IMR-90 (cell line): Measurements from ENCODE around the gene STPG1. TPM values are rescaled to one million over a fixed set of nuclear protein-coding genes. Genes with fewer than 3 reads are reported as not detected.
A peak's percentile ranks its signal among the peaks of the same experiment; 100 is the strongest.

ENCODE experiments used
- ATAC-seq: fragments of 200-7000 bp; cut with Tn5 transposase; 2 replicates; pipeline ENCODE4 v1.9.1; 2020; ENCODE audit warnings: low read depth, mild to moderate bottlenecking, moderate library complexity
- BruUV-seq: library from RNA; stranded (reverse); fragments of 400-500 nt; replicated peaks from 2 replicates; lab custom pipeline; 2021; lab: Mats Ljungman, UMichigan
- CTCF ChIA-PET: fragments of 300-600 bp; formaldehyde crosslinking; extraction: SDS; loops from one replicate; lab custom pipeline; 2021; ENCODE audit warnings: antibody characterized with exemption; lab: Yijun Ruan, JAX
- POLR2A ChIA-PET: fragments of 300-600 bp; sonication (Branson Sonifier 250); formaldehyde crosslinking; loops from one replicate; lab custom pipeline; 2022; ENCODE audit warnings: antibody characterized with exemption; ENCODE audit not compliant: unreplicated experiment; lab: Charles Lee
- DNase-seq: peaks from one replicate; pipeline ENCODE4 v3.0.0; 2013
- H2AFZ ChIP-seq: replicated peaks from 2 replicates; pipeline ENCODE3; 2013; ENCODE audit warnings: low read length, mild to moderate bottlenecking; ENCODE audit not compliant: poor library complexity
- H2AK5ac ChIP-seq: 2 replicates; pipeline ENCODE4 v1.6.1; 2013; ENCODE audit warnings: low read depth, low read length, inconsistent platforms
- H2AK9ac ChIP-seq: replicated peaks from 2 replicates; pipeline ENCODE3; 2013; ENCODE audit warnings: mild to moderate bottlenecking, low read depth, low read length, moderate library complexity; ENCODE audit not compliant: poor library complexity
- H2BK120ac ChIP-seq: 2 replicates; pipeline ENCODE4 v1.6.1; 2013; ENCODE audit warnings: low read depth, low read length, inconsistent platforms
- H2BK15ac ChIP-seq: 3 replicates; pipeline ENCODE4 v1.6.1; 2013; ENCODE audit warnings: low read depth, low read length, inconsistent platforms
- H2BK20ac ChIP-seq: 2 replicates; pipeline ENCODE4 v1.6.1; 2013; ENCODE audit warnings: low read depth, mild to moderate bottlenecking, inconsistent platforms, low read length, moderate library complexity
- H2BK5ac ChIP-seq: 2 replicates; pipeline ENCODE4 v1.6.1; 2013; ENCODE audit warnings: mild to moderate bottlenecking, low read depth, low read length, inconsistent platforms; ENCODE audit not compliant: poor library complexity, severe bottlenecking
- H3K14ac ChIP-seq: replicated peaks from 2 replicates; pipeline ENCODE4 v1.6.1; 2013; ENCODE audit warnings: low read depth, low read length, inconsistent platforms
- H3K18ac ChIP-seq: 2 replicates; pipeline ENCODE4 v1.6.1; 2013; ENCODE audit warnings: low read depth, low read length, control low read depth
- H3K23ac ChIP-seq: 2 replicates; pipeline ENCODE4 v1.6.1; 2013; ENCODE audit warnings: low read depth, low read length, inconsistent platforms
- H3K27ac ChIP-seq: 2 replicates; pipeline ENCODE4 v1.5.1; 2013; ENCODE audit warnings: mild to moderate bottlenecking, control low read depth, low read length; ENCODE audit not compliant: insufficient read depth
- H3K27me3 ChIP-seq: 2 replicates; pipeline ENCODE4 v1.6.1; 2013; ENCODE audit warnings: low read length; ENCODE audit not compliant: control insufficient read depth, insufficient read depth
- H3K36me3 ChIP-seq: 2 replicates; pipeline ENCODE4 v1.6.1; 2013; ENCODE audit warnings: low read length, mixed read lengths; ENCODE audit not compliant: control insufficient read depth, insufficient read depth
- H3K4ac ChIP-seq: 2 replicates; pipeline ENCODE4 v1.6.1; 2013; ENCODE audit warnings: low read depth, low read length, inconsistent platforms
- H3K4me1 ChIP-seq: 2 replicates; pipeline ENCODE4 v1.6.1; 2013; ENCODE audit warnings: low read length, mixed read lengths; ENCODE audit not compliant: control insufficient read depth, insufficient read depth
- H3K4me2 ChIP-seq: 2 replicates; pipeline ENCODE4 v1.6.1; 2013; ENCODE audit warnings: low read depth, mild to moderate bottlenecking, control low read depth, low read length, moderate library complexity
- H3K4me3 ChIP-seq: 2 replicates; pipeline ENCODE4 v1.5.1; 2013; ENCODE audit warnings: low read depth, mild to moderate bottlenecking, control low read depth, low read length, moderate library complexity; ENCODE audit not compliant: insufficient read depth
- H3K56ac ChIP-seq: 2 replicates; pipeline ENCODE4 v1.6.1; 2013; ENCODE audit warnings: low read length, inconsistent platforms; ENCODE audit not compliant: insufficient read depth; ENCODE audit errors: extremely low read depth
- H3K79me1 ChIP-seq, 2 experiments: 2 replicates each; pipeline ENCODE4 v1.6.1; 2013; ENCODE audit warnings: low read length in 2 of 2, inconsistent platforms in 1 of 2, low read depth in 1 of 2
- H3K9ac ChIP-seq: 2 replicates; pipeline ENCODE4 v1.6.1; 2013; ENCODE audit warnings: low read depth, low read length, control low read depth
- H3K9me1 ChIP-seq: 2 replicates; pipeline ENCODE4 v1.6.1; 2013; ENCODE audit warnings: low read length, inconsistent platforms; ENCODE audit not compliant: insufficient read depth
- H3K9me3 ChIP-seq: 2 replicates; pipeline ENCODE4 v1.6.1; 2013; ENCODE audit warnings: low read length; ENCODE audit not compliant: control insufficient read depth, insufficient read depth
- H4K20me1 ChIP-seq: 2 replicates; pipeline ENCODE4 v1.6.1; 2013; ENCODE audit warnings: low read length, inconsistent platforms; ENCODE audit not compliant: insufficient read depth
- H4K5ac ChIP-seq: 2 replicates; pipeline ENCODE4 v1.6.1; 2013; ENCODE audit warnings: mild to moderate bottlenecking, low read depth, low read length, control low read depth
- H4K8ac ChIP-seq, 2 experiments: 2 replicates each; pipeline ENCODE4 v1.6.1; 2013; ENCODE audit warnings: low read depth in 2 of 2, low read length in 2 of 2, control low read depth in 1 of 2, inconsistent platforms in 1 of 2
- H4K91ac ChIP-seq: 2 replicates; pipeline ENCODE4 v1.6.1; 2013; ENCODE audit warnings: low read depth, low read length, inconsistent platforms; ENCODE audit not compliant: insufficient read depth
- CHD1 ChIP-seq: IDR thresholded peaks from 2 replicates; pipeline ENCODE4 v1.6.1; 2012; ENCODE audit warnings: low read depth, low read length, improper control_type of control experiment
- MAFK ChIP-seq: IDR thresholded peaks from 2 replicates; pipeline ENCODE4 v1.6.1; 2012; ENCODE audit warnings: low read depth, low read length, improper control_type of control experiment
- MAZ ChIP-seq: IDR thresholded peaks from 2 replicates; pipeline ENCODE4 v1.6.1; 2012; ENCODE audit warnings: low read depth, mild to moderate bottlenecking, low read length, improper control_type of control experiment, moderate library complexity, borderline replicate concordance
- NFE2L2 ChIP-seq: fragments of 150-350 bp; IDR thresholded peaks from 2 replicates; pipeline ENCODE4 v1.6.1; 2016; ENCODE audit warnings: low read depth, mild to moderate bottlenecking, low read length
- POLR2A ChIP-seq: IDR thresholded peaks from 2 replicates; pipeline ENCODE4 v1.6.1; 2012; ENCODE audit warnings: mild to moderate bottlenecking, low read depth, low read length
- SMC3 ChIP-seq: fragments of 150-350 bp; IDR thresholded peaks from 2 replicates; pipeline ENCODE4 v1.6.1; 2016; ENCODE audit warnings: low read depth, mild to moderate bottlenecking, antibody characterized with exemption, low read length, moderate library complexity
- USF2 ChIP-seq: fragments of 150-350 bp; IDR thresholded peaks from 2 replicates; pipeline ENCODE4 v1.6.1; 2017; ENCODE audit warnings: mild to moderate bottlenecking, antibody characterized with exemption, low read length, low read depth
- WGBS, 2 experiments: methylation state at CpG; one replicate each; pipeline versions ENCODE4 v1.1.5 to v1.1.7; 2013; ENCODE audit warnings: missing lambda C conversion rate in 2 of 2; ENCODE audit not compliant: insufficient read length in 1 of 2; ENCODE audit errors: extremely low coverage in 2 of 2; 5-methylcytosine and 5-hydroxymethylcytosine counted together
- dilution Hi-C: fragments of 300-500 bp; cut with HindIII; formaldehyde crosslinking; loops from one replicate; pipeline ENCODE4 v1.14.3; 2018; ENCODE audit warnings: low sequenced_read_pairs; ENCODE audit not compliant: unreplicated experiment
- in situ Hi-C: fragments of 300-500 bp; cut with MboI; formaldehyde crosslinking; loops from 3 replicates; pipeline ENCODE4 v1.14.3; 2019; ENCODE audit warnings: low sequenced_read_pairs, inconsistent platforms, mixed read lengths
- intact Hi-C: fragments of 100-400 bp; cut with micrococcal nuclease; formaldehyde crosslinking; loops from 2 replicates; pipeline ENCODE4 v1.10.0; 2022
- polyA plus RNA-seq, 3 experiments: library from polyadenylated mRNA; depleted of rRNA; stranded (reverse); fragments of >200 nt; gene quantifications; 2 replicates each; pipeline ENCODE4 v1.2.3, GENCODE V29; 2012; ENCODE audit warnings: low replicate concordance in 1 of 3
- total RNA-seq: library from RNA; depleted of rRNA; stranded (reverse); fragments of >200 nt; gene quantifications from 2 replicates; pipeline ENCODE4 v1.2.3, GENCODE V29; 2012

STPG1 gene
- total and polyA plus RNA-seq, 2 of the 4 experiments (the other 2 are of a cell fraction) = 3.0 to 6.5 TPM

- no peak for TF ChIP-seq CHD1
Measured at GRCh38 chr1:24414775-24415333, 1.3 kb upstream of the STPG1 start (continued).

GRCh38 chr1:24412408-24412807 lies 1.2 kb downstream of the STPG1 start:
- Histone ChIP-seq H3K23ac (0 out of 2 replicates have a peak overlapping the region, but pooled peaks have one; percentile 48), H3K56ac (no peak overlapping the region), H3K36me3 (no peaks in the 10 kb centered on the region), H3K14ac (peak overlapping the region; percentile 48; the same call in 1 of the 2 replicates), H3K4ac (peak overlapping the region; percentile 70), H2BK120ac (peak overlapping the region; percentile 74), H3K9me1 (peaks cover 9% of the 10 kb centered on the region), H4K5ac (no peak overlapping the region; the same call in 1 of the 2 replicates), H2AFZ (no peak overlapping the region), H3K4me1 (peaks cover 2% of the 10 kb centered on the region; the same call in 1 of the 2 replicates), H2AK5ac (peak overlapping the region; percentile 89; the same call in 1 of the 2 replicates), H3K27me3 (no peaks in the 10 kb centered on the region), H3K27ac (no peak overlapping the region), H4K91ac (peak overlapping the region; percentile 59), H3K4me3 (no peak overlapping the region), H2BK15ac (peak overlapping the region; percentile 36; the same call in 1 of the 3 replicates), H3K9me3 (peaks cover 3% of the 10 kb centered on the region; the same call in 1 of the 2 replicates), H3K9ac (no peak overlapping the region), H2BK5ac (peak overlapping the region; percentile 77), H2BK20ac (peak overlapping the region; percentile 64; the same call in 1 of the 2 replicates), H4K20me1 (no peaks in the 10 kb centered on the region), H3K79me1 (peaks cover 27 to 54% of the 10 kb centered on the region in 2 experiments), H2AK9ac (peak overlapping the region; percentile 65), H3K18ac (no peak overlapping the region), H3K4me2 (no peak overlapping the region), H4K8ac (peak overlapping the region in 1 of 2 experiments; percentile 49; a peak in 2 of 4 replicates)
- TF ChIP-seq USF2 (no peak), MAZ (no peak), MAFK (no peak), POLR2A (no peak), SMC3 (no peak), NFE2L2 (no peak)
- intact Hi-C loops (loop anchor here (10.0 kb wide), 1 partner anchor 332 kb away; the partner anchor contains the start of gene CLIC4), dilution Hi-C loops (no loop called here), in situ Hi-C loops (no loop called here)
- WGBS, 2 experiments = no CpG with 5 or more reads among the region's 1 CpG
- no TSS peak for BruUV-seq
- CTCF ChIA-PET = interaction anchor here (1.2 kb wide), 2 partner anchors 20 to 21 kb away, joined by 3 to 4 read pairs; no protein-coding TSS in a partner anchor
- no peak for ATAC-seq
- POLR2A ChIA-PET = no interaction called here
- DNase-seq = no peak
